SK-N-MC (cell line): ENCODE results near the gene CCDC60.

Source experiments
- DNase-seq: peaks from one replicate; pipeline ENCODE4 v3.0.0-alpha.2; 2011; ENCODE audit warnings: low read depth, low spot score
- H3K27ac ChIP-seq: fragments of 200-600 bp; sonication (generic); 2 replicates; pipeline ENCODE4 v1.5.1; 2016; ENCODE audit warnings: mixed run types
- H3K36me3 ChIP-seq: fragments of 200-600 bp; sonication (generic); 2 replicates; pipeline ENCODE4 v1.6.1; 2017; ENCODE audit warnings: antibody characterized with exemption, low read length, mixed read lengths; ENCODE audit not compliant: insufficient read depth
- H3K4me3 ChIP-seq: fragments of 200-600 bp; sonication (generic); 2 replicates; pipeline ENCODE4 v1.5.1; 2016
- H3K9ac ChIP-seq: fragments of 200-600 bp; sonication (generic); 2 replicates; pipeline ENCODE4 v1.8.0; 2017; ENCODE audit warnings: mixed run types, mixed read lengths; ENCODE audit not compliant: insufficient read length
- H3K9me3 ChIP-seq: fragments of 200-600 bp; sonication (generic); 2 replicates; pipeline ENCODE4 v1.6.1; 2017; ENCODE audit warnings: low read depth, mild to moderate bottlenecking, antibody characterized with exemption, low read length, moderate library complexity, mixed read lengths
- EZH2 ChIP-seq: fragments of 200-600 bp; sonication (generic); IDR thresholded peaks from one replicate; pipeline ENCODE4 v1.6.1; 2017; ENCODE audit warnings: antibody characterized with exemption
- FOXP2 ChIP-seq: optimal IDR thresholded peaks from 2 replicates; pipeline ENCODE3; 2011; ENCODE audit warnings: mild to moderate bottlenecking, moderate library complexity; ENCODE audit not compliant: insufficient read depth; ENCODE audit errors: extremely low read length, control extremely low read depth
- POLR2AphosphoS5 ChIP-seq: IDR thresholded peaks from 2 replicates; pipeline ENCODE4 v1.6.1; 2012; ENCODE audit warnings: mild to moderate bottlenecking, low read depth, low read length, borderline replicate concordance

The CCDC60 gene, protein sequence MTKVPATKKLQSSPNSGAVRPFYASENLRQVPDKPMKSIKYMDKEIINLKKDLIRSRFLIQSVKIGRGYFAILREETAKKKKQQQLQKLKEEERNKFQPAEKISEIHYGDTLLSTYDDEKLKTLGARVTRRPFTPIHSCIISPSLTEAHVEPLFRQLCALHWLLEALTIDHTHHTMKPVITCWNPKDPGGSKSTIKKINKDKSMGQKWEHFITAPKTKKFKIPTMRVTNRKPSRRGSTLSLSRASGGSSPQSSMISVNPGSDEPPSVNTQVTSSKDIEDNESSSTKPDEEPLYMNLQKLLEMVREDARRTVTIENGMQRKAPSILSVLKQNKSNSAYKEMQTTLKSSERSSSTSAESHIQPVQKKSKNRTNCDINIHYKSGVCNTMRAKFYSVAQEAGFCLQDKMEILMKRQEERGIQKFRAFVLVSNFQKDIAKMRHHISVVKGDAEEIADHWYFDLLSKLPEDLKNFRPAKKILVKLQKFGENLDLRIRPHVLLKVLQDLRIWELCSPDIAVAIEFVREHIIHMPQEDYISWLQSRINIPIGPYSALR

DNA sequence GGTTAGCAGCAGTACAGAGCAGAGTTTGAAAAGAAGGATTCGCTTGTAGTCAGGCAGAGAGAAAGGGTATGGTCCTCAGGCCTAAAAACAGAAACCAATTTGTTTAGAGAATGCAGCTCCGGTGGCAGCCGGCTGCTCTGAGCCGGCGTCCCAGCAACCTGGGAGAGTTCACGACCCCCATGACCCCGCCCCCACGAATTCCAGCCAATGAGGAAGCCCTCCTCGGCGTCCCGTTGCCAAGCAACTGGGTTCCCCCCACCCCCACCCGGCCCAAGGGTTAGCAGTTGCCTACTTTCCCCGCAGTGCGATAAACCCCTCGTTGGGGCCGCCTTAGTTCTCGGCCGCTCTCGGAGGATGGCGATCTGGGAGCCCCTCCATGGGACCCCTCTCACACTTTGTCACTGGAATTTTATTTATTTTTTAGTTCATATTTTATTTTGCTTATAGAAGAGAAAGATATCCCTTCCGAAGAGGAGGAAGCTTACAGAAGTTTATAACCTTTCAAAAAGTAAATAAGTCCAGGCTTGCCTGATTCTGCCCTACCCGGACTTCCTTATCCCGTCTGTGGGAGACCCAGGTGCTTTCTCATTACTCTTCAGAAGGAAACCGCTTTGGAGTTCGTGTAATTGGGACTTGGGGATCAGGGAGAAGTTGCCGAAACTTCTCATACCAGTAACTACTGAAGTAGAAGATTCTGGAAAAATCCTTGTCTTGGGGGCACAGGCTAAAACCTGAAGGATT lies at the start of gene CCDC60:
Gene CCDC60, plus strand, starts transcription at position 300 of the 741 bp plus-strand sequence. CDS start 448 bp downstream, outside the sequence.
- TF ChIP-seq EZH2, result no peak
- Histone ChIP-seq H3K4me3 (no peak within 1 kb of the TSS), H3K9ac (no peak within 1 kb of the TSS), H3K27ac (no peak within 1 kb of the TSS), H3K9me3 (no peaks in the 10 kb centered on the region), H3K36me3 (no peaks in the 10 kb centered on the region)
- DNase-seq, result no peak

DNA sequence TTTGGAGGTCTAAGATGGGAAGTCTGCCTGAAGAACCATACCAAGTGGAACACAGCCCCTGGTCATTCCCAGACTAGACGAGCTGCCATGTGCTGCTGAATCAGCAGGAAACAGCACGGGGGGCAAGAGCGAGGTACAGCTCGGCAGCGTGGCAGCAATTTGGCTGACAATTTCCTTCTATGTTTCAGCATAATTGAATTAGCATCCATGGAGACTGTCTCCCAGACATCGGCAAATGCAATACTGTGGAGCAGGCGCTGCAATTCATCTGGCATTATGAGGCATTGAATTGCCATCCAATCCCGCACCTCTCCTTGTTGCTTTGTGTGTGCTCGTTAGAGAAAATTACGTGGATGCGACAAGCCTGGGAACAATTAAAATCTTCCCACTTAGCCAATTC lies 46.0 kb upstream of the CCDC60 start:
- Histone ChIP-seq H3K4me3 (peak overlapping the region; percentile 19), H3K9me3 (no peaks in the 10 kb centered on the region), H3K9ac (no peak overlapping the region), H3K36me3 (no peaks in the 10 kb centered on the region), H3K27ac (no peak overlapping the region)
- no peak for DNase-seq
- TF ChIP-seq EZH2, result no peak
- no peak for TF ChIP-seq FOXP2
- TF ChIP-seq POLR2AphosphoS5, result no peak

DNA sequence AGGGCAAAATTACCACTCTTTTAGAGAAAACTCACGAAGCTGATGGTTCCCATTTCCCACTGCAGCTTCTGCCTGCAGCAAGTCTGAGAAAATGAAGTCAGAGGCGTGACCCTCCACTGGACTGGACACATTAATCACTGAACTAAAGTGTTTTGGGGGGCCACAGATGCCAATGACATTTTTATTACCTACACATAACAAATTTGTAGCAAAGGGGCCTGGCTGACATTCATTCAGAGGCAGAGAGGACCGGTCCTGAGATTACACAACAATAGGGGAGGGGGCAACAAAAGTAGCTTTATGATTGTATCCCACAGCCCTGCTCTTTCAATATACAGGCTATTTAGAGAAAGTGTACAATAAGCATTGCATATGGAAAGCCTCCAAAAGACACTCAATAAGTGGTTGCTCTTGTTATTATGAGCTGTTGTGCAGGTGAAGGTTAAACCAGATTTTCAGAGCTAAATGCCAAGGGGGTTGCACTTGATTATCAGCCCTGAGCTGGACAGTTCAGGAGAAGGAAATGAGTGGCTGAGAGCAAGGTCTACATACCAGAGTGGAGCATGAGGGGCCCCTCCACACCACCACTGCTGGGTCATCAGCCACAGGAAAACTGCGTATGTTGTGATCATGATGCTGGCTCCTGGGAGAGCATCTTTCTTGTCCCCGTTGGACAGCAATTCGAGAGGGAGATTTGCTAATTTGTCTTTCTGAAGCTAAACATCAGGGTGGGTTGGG lies 41.5 kb upstream of the CCDC60 start:
- no peak overlapping the region for H3K4me3 ChIP-seq
- H3K9ac ChIP-seq, result no peak overlapping the region
- TF ChIP-seq POLR2AphosphoS5 (no peak), EZH2 (no peak), FOXP2 (no peak)
- DNase-seq, result no peak
- no peak overlapping the region for H3K27ac ChIP-seq
- H3K36me3 ChIP-seq, result no peaks in the 10 kb centered on the region
- no peaks in the 10 kb centered on the region for H3K9me3 ChIP-seq

DNA sequence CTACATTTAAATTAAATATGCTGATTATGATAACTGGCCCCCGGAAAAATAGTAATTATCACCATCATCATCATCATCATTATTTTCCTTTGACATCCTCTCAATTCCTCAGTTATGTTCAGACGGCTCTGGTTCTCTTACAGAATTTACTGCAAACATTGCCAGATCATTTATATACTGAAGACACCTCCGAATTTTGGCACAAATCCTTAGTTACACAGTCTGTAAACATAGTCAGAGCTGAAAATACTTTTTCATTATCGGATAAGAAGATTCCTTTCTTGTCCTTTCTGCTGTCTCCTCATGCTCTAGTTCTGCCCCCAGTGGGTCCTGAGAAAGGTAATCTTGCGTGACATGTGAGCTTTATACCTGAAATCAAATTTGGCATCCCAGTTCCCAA lies 40.3 kb upstream of the CCDC60 start:
- Histone ChIP-seq H3K9me3 (no peaks in the 10 kb centered on the region), H3K36me3 (no peaks in the 10 kb centered on the region), H3K27ac (no peak overlapping the region), H3K4me3 (no peak overlapping the region), H3K9ac (no peak overlapping the region)
- no peak for DNase-seq
- TF ChIP-seq EZH2 (no peak), POLR2AphosphoS5 (no peak), FOXP2 (no peak)

DNA sequence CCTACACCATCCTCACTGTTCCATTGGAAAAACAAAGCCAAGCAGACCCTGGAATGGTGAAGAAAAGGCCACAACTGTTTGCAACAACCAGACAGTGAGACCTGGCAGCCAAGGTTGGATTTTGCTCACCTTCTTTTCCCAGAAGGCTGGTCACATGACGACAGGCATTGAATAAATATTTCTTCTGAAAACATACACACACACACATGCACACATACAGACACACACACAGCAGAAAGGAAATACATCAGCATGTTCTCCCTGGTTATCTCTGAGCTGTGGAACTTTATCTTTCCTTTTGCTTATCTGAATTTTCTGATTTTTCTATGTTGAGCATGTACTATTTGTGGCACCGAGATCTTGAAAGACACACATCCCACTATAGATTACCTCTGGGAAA lies 38.0 kb upstream of the CCDC60 start:
- no peaks in the 10 kb centered on the region for H3K9me3 ChIP-seq
- no peak overlapping the region for H3K27ac ChIP-seq
- H3K9ac ChIP-seq, result no peak overlapping the region
- no peaks in the 10 kb centered on the region for H3K36me3 ChIP-seq
- no peak for DNase-seq
- no peak for TF ChIP-seq POLR2AphosphoS5
- TF ChIP-seq EZH2, result no peak
- no peak for TF ChIP-seq FOXP2
- no peak overlapping the region for H3K4me3 ChIP-seq

DNA sequence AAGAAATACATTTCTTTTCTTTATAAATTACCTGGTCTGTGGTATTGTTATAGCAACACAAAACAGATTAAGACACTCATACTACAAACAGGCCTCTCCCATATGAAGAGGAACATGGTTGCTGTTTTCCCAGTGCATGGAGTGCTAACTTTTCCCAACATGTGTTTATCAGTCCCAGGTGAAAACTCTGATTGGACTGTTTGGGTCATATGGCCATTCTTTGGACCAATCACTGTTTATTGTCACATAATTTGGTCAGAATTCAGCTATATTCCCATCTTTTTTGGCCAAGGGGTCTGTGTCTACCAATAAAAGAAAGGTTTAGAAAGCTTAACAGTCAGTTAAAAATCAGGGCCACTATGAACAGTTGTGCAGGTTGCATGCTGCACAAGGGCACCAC lies 35.4 kb upstream of the CCDC60 start:
- Histone ChIP-seq H3K27ac (no peak overlapping the region), H3K9me3 (no peaks in the 10 kb centered on the region)
- DNase-seq, result no peak

DNA sequence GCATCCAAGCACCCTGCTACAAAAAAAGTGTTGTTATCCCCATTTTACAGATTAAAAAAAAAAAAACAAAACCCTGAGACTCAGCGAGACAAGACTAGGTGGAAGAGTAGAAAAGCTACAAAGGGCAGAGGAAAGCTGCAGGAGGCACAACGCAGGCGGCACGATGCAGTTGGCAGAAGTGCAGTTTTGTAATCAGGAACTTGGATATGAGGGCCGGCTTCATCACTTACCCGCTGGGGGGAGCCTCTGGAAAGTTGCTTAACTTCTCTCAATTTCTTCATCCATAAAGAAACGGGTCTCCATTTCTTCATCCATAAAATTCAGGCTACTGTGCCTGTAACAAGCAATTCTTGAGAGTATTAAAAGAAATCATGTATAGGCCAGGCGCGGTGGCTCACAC lies 33.1 kb upstream of the CCDC60 start:
- Histone ChIP-seq H3K27ac (no peak overlapping the region), H3K9me3 (no peaks in the 10 kb centered on the region), H3K36me3 (no peaks in the 10 kb centered on the region), H3K4me3 (no peak overlapping the region), H3K9ac (no peak overlapping the region)
- DNase-seq, result no peak
- TF ChIP-seq EZH2 (no peak), POLR2AphosphoS5 (no peak), FOXP2 (no peak)

More for the DNA sequence above, 35.4 kb upstream of the CCDC60 start:
- H3K9ac ChIP-seq, result no peak overlapping the region
- no peak overlapping the region for H3K4me3 ChIP-seq
- H3K36me3 ChIP-seq, result no peaks in the 10 kb centered on the region
- TF ChIP-seq POLR2AphosphoS5 (no peak), FOXP2 (no peak), EZH2 (no peak)

DNA sequence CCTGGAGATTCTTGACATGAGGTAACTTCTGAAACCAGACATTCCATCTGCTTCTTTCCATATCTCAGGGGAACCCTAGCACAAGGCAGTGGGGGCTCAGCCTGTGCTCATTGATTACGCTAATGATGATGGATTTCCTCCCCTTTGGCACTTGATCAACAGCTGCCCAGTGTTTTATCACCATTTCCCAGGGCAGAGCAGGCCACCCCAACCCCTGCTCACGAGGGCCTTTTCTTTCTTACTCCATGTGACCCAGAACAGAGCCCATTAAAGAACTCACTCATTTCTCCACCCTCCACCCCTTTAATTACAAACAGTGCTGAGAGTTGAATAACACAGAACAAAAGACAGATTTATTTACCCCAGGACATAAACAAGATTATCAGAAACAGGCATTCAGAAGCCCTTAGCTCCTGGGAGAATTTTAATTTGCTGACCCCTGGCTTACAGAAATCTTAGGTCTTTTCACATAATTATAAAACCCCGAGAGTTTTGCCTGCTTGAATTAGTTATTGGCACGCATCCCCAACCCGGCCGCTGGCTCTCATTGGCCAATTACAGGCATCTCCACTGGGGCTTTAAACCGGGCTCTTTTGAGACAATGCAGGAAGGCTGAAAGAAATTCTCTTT lies 32.0 kb upstream of the CCDC60 start:
- DNase-seq, result no peak
- no peak for TF ChIP-seq FOXP2
- no peak for TF ChIP-seq POLR2AphosphoS5
- no peak for TF ChIP-seq EZH2
- Histone ChIP-seq H3K9me3 (no peaks in the 10 kb centered on the region), H3K4me3 (no peak overlapping the region), H3K9ac (no peak overlapping the region), H3K27ac (no peak overlapping the region), H3K36me3 (no peaks in the 10 kb centered on the region)
